ENCODE measurements around the gene MAGOH.

The MAGOH gene

DNA sequence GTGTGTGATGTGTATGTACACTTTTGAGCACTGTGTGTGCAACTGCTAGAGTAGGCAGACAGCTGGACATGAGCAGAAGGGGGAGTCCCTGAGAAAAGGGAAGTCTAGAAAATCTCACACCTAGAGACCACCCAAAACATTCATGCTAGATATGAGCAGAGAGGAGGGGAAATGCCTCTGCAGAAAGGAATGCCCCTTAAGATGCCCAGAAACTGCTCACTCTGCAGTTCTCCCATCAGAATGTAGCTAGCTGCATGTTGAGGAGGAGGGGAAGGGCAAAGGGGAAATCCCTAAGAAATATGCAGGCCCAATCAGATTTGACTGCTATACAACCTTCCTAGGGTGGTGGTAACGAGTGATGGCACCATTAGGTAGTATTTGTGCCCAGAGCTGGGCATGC is 31.8 kb upstream of the MAGOH start:
- DNase-seq (ENCODE audit: low read depth): no peak

GRCh38 chr1:53267761-53268160 is 29.4 kb upstream of the MAGOH start:
- no peak for DNase-seq (ENCODE audit: low read depth)

DNA sequence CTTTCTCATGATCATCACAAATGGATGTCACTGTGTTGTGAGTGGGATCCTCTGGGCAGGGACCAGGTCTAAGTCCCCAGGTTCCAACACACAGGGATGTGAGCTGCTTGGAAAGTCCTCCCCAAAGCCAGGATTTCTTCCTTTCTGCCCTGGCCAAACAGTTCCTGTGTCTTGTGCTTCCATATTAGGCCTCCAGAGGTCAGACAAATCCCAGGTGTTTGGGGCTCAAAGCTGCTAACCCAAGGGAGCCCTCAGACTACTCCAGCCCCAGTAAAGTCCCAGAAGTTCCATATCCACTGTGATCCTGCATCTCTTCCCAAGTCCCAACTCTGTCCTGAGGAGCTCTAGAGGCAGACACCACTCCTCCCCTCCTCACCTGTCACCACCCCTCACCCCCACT is 27.7 kb upstream of the MAGOH start:
- no peak for DNase-seq (ENCODE audit: low read depth)

- no peak for DNase-seq (ENCODE audit: low read depth)
These were observed 27.3 kb upstream of the MAGOH start for GRCh38 chr1:53265581-53265980.

GRCh38 chr1:53264048-53264447 is 25.7 kb upstream of the MAGOH start:
- DNase-seq (ENCODE audit: low read depth): no peak

DNA sequence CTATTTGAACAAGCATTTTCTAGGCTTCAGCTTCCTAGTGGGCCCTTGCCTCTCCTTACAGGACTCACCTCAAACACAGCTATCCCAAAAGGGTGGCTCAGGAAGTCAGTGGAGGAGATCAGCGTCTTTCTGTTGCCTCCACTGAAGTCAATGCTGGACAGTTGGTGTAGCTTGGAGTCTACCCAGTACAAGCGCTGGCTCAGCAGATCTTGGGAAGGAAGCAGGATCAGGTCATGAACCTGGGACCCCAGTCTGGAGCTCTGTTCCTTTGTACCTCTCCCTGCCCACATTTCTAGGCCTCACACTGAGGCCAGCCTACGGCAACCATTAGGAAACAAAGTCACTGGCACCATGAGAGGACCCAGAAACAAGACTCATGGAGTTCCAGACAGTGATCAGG is 23.7 kb upstream of the MAGOH start:
- DNase-seq (ENCODE audit: low read depth): no peak

GRCh38 chr1:53260631-53261247 is 22.4 kb upstream of the MAGOH start:
- no peak for DNase-seq (ENCODE audit: low read depth)

DNA sequence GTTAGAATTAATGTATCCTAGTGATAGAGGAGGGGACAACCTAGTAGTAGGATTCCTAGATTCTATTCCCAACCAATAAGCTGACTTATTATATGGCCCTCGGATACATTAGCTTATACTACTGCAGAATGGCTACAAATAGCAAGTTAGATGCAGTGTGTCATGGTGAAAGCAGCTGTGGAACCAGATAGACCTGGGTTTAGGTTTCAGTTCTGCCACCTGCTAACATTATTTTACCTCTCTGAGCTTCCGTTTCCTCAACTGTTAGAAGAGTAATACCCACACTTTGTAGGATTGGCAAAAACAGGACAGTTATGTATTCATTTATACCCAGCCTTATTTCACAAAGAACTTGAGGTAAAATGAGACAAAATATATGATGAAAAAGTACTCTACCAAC is 21.6 kb upstream of the MAGOH start:
- DNase-seq (ENCODE audit: low read depth): no peak

GRCh38 chr1:53258216-53258615 is 19.9 kb upstream of the MAGOH start:
- DNase-seq (ENCODE audit: low read depth): no peak

DNA sequence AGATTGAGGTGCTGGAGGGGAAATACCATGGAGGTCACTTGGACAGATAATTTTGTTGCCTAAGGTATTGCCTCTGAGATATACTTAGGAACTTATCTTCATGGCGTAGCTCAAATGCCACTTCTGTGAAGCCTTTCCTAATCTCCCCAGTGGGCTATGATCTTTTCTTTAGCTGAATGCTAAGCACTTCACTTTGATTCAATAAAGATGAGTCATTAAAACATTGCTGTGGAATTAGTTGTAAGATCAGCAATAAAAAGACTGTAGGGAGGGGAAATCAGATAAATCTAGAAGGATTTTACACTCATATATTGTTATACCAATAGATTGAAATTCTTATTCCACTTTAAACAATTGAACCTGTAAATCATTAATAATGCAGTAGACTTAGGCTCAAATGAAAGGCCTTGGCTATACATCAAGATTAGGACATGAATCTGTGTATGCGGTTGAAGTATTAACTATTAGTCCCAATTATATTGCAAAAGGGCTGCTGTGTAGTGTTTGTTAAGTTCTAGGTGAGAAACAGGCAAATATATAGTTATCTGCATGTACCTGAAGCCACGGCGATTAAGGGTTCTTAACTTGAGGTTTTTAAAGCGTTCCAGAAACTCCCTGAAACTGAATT is 19.2 kb upstream of the MAGOH start:
- no peak for DNase-seq (ENCODE audit: low read depth)

- DNase-seq (ENCODE audit: low read depth): no peak
These were observed 18.5 kb upstream of the MAGOH start for GRCh38 chr1:53256511-53257453.

- no peak for DNase-seq (ENCODE audit: low read depth)
These were observed 16.7 kb upstream of the MAGOH start for GRCh38 chr1:53255031-53255430.

DNA sequence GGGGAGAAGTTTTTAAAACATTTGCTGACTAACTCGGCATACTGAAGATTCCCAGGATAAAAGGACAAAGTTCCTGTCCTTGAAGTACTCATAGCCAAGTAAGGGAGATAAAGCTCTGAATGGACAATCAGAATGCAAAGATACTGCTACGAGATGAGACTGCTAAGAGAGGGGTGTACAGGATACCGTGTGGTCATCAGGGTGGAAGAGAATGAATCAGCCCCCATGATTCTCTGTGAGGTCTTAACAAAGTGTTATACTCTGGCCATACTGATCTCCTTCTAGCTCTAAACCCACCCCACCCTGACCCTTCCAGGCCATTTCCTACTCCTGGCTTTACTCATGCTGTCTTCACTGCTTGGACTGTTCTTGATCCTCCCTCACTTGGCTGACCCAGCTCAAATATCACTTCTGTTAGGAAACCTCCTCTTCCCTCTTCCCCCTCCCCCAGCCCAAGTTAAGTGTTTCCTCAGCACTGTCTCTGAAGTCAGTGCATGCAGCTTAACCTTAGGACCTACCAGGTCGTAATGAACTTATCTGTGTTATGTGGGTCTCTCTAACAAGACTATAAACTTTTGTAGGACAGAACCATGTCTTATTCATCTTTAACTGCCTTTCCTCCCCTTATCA is 15.8 kb upstream of the MAGOH start:
- DNase-seq (ENCODE audit: low read depth): no peak

- no peak for DNase-seq (ENCODE audit: low read depth)
These were observed 12.0 kb upstream of the MAGOH start for GRCh38 chr1:53250325-53250724.

DNA sequence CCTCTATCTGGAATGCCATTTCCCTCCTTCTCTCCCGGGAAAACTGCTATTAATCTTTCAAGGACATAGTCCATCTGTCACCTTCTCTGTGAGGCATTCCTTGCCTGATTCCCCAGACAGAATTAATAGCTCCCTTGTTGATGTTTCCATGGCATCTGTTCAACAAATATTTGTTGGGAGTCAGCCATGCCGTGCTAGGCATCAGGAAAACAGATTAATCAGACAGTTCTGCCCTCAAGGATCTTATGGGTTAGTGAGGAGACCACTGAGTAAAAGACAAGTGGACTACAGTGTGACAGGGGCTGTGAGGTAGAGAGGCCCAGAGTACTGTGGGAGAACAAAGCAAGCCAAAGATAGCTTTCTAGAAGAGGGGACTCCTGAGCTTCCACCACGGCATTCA is 11.4 kb upstream of the MAGOH start:
- peak; percentile 61 for DNase-seq (ENCODE audit: low read depth)

- peak; percentile 88 for DNase-seq (ENCODE audit: low read depth)
These were observed 8.2 kb upstream of the MAGOH start for GRCh38 chr1:53246261-53247134.

GRCh38 chr1:53244141-53244540 is 5.8 kb upstream of the MAGOH start:
- no peak for DNase-seq (ENCODE audit: low read depth)

DNA sequence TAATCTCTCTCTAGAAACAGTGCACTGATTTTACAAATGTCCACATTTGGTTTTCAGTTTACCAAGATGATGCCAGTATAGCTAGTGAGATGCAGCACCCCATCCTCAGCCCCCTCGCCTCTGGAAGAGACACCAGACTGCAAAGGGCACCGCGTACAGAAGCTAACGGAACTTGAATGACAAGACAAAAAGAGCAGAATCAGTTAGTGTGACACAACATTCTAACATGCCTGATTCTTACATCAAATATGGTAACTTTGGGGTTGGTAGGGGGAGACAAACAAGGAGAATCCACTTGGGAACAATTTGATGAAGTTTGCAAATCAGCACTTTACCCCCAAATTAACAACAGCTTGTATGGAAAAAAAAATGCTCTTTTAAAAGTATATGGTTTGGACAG is 4.1 kb upstream of the MAGOH start:
- DNase-seq (ENCODE audit: low read depth): no peak

GRCh38 chr1:53241828-53242227 is 3.5 kb upstream of the MAGOH start:
- no peak for DNase-seq (ENCODE audit: low read depth)

- no peak for DNase-seq (ENCODE audit: low read depth)
These were observed 680 bp downstream of the MAGOH start for GRCh38 chr1:53237638-53238037.

GRCh38 chr1:53220962-53221286 is 17.4 kb downstream of the MAGOH start:
- DNase-seq (ENCODE audit: low read depth): no peak
